GM13976 (cell line): Measurements from ENCODE around the gene KATNBL1.

ENCODE experiments used
- DNase-seq: peaks from one replicate; pipeline ENCODE4 v3.0.0; 2012; ENCODE audit warnings: low spot score
- CTCF ChIP-seq: IDR thresholded peaks from 2 replicates; pipeline ENCODE4 v1.5.1; 2012; ENCODE audit warnings: borderline replicate concordance, mild to moderate bottlenecking; ENCODE audit not compliant: insufficient read depth; ENCODE audit errors: extremely low read depth, missing control alignments, control extremely low read depth
- in situ Hi-C: fragments of 300-500 bp; cut with MboI; formaldehyde crosslinking; loops from one replicate; pipeline ENCODE4 v1.12.0; 2022; ENCODE audit warnings: low sequenced_read_pairs, mixed read lengths, inconsistent platforms; ENCODE audit not compliant: unreplicated experiment

Gene KATNBL1

GRCh38 chr15:34107315-34107714, 102.6 kb downstream of the KATNBL1 start:
- in situ Hi-C loops = loop anchor here (10.0 kb wide), 1 partner anchor 107 kb away; the partner anchor contains the start of gene KATNBL1
- no peak for TF ChIP-seq CTCF
- DNase-seq = no peak

GRCh38 chr15:34106423-34106822, 103.5 kb downstream of the KATNBL1 start:
- TF ChIP-seq CTCF = no peak
- in situ Hi-C loops = loop anchor here (10.0 kb wide), 1 partner anchor 108 kb away; the partner anchor contains the start of gene KATNBL1
- no peak for DNase-seq

GRCh38 chr15:34102175-34102925, 107.5 kb downstream of the KATNBL1 start:
- TF ChIP-seq CTCF = no peak
- in situ Hi-C loops = loop anchor here (10.0 kb wide), 1 partner anchor 112 kb away; the partner anchor contains the start of gene KATNBL1
- no peak for DNase-seq

- DNase-seq = peak; percentile 92
- TF ChIP-seq CTCF = no peak
- in situ Hi-C loops = loop anchor here (10.0 kb wide), 1 partner anchor 113 kb away; the partner anchor contains the start of gene KATNBL1
Observed at GRCh38 chr15:34101366-34102174, 108.3 kb downstream of the KATNBL1 start, which contains the start of the genes EMC7 and PGBD4. Gene EMC7 (minus strand): TSS chr15:34101862. CDS start chr15:34101839, 23 bp downstream. Gene PGBD4 (plus strand): TSS chr15:34102083. CDS start chr15:34102532, 449 bp downstream.

GRCh38 chr15:34099914-34100313, 110.0 kb downstream of the KATNBL1 start:
- in situ Hi-C loops = loop anchor here (10.0 to 25.0 kb wide), 2 partner anchors 115 to 487 kb away; partner anchors contain the start of genes GOLGA8B and KATNBL1
- DNase-seq = no peak
- TF ChIP-seq CTCF = no peak
